Measurements from ENCODE around the gene COL26A1. TPM values are rescaled to one million over a fixed set of nuclear protein-coding genes. Genes with fewer than 3 reads are reported as not detected.

COL26A1 gene
- total RNA-seq, 2 donors from 2014 or later: 3.8 to 10.3 TPM

GRCh38 chr7:101377189-101377736, 14.6 kb downstream of the COL26A1 start:
- Histone ChIP-seq H3K27ac (no peak overlapping the region), H3K36me3 (no peaks in the 10 kb centered on the region), H3K9me3 (no peaks in the 10 kb centered on the region), H3K4me1 (replicated peaks) (no peaks in the 10 kb centered on the region), H3K4me3 (no peak overlapping the region), H3K27me3 (replicated peaks; ENCODE audit: insufficient read depth) (no peaks in the 10 kb centered on the region)
- DNase-seq (ENCODE audit: low spot score): no peak
- intact Hi-C loops (cut with DNase I): no loop called here
- 84% methylated on average over 4 of the region's 4 CpGs for WGBS
- no peak for TF ChIP-seq POLR2AphosphoS5 (IDR thresholded peaks at IDR 0.05)
- no peak for TF ChIP-seq POLR2A (IDR thresholded peaks at IDR 0.05)
- TF ChIP-seq, protein P1, sequence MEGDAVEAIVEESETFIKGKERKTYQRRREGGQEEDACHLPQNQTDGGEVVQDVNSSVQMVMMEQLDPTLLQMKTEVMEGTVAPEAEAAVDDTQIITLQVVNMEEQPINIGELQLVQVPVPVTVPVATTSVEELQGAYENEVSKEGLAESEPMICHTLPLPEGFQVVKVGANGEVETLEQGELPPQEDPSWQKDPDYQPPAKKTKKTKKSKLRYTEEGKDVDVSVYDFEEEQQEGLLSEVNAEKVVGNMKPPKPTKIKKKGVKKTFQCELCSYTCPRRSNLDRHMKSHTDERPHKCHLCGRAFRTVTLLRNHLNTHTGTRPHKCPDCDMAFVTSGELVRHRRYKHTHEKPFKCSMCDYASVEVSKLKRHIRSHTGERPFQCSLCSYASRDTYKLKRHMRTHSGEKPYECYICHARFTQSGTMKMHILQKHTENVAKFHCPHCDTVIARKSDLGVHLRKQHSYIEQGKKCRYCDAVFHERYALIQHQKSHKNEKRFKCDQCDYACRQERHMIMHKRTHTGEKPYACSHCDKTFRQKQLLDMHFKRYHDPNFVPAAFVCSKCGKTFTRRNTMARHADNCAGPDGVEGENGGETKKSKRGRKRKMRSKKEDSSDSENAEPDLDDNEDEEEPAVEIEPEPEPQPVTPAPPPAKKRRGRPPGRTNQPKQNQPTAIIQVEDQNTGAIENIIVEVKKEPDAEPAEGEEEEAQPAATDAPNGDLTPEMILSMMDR (IDR thresholded peaks at IDR 0.05): no peak

DNA sequence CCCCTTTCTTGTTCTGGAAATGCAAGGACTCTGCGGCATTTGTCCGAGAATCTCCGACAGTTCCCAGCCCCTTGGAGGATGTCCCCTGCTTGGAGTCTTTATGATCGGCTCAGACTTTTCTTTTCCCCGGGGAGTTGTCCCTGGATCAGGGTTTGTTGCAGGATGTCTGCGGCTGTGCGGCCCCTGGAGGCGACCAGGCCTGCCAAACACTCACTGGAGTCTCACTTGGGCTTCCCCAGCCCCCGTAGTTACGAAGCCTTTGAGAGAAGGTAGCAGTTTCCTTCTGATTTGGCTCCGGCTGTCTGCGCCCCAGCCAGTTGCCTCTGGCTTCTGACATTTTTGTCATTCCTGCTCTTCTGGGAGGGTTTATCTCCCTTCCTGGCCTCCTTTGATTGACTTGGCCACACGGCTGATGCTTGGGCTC, 16.1 kb downstream of the COL26A1 start:
- WGBS: 24% methylated on average over 13 of the region's 13 CpGs
- DNase-seq (ENCODE audit: low spot score): peak; percentile 17
- no peak overlapping the region for H3K27ac ChIP-seq
- intact Hi-C loops (cut with DNase I): no loop called here
- no peaks in the 10 kb centered on the region for H3K9me3 ChIP-seq
- H3K27me3 ChIP-seq (replicated peaks; ENCODE audit: insufficient read depth): no peaks in the 10 kb centered on the region
- H3K4me3 ChIP-seq: no peak overlapping the region
- no peak for TF ChIP-seq POLR2A (IDR thresholded peaks at IDR 0.05)
- TF ChIP-seq POLR2AphosphoS5 (IDR thresholded peaks at IDR 0.05): peak; percentile 11
- H3K36me3 ChIP-seq: no peaks in the 10 kb centered on the region
- no peaks in the 10 kb centered on the region for H3K4me1 ChIP-seq (replicated peaks)

GRCh38 chr7:101379302-101379701, 16.6 kb downstream of the COL26A1 start:
- 92% methylated on average over 4 of the region's 4 CpGs for WGBS

GRCh38 chr7:101381549-101382111, 19.0 kb downstream of the COL26A1 start:
- intact Hi-C loops (cut with DNase I): no loop called here
- Histone ChIP-seq H3K27ac (peak overlapping the region in 1 of 2 donors; percentile 69), H3K9me3 (no peaks in the 10 kb centered on the region), H3K36me3 (no peaks in the 10 kb centered on the region), H3K4me3 (no peak overlapping the region), H3K27me3 (replicated peaks; ENCODE audit: insufficient read depth) (no peaks in the 10 kb centered on the region), H3K4me1 (replicated peaks) (no peaks in the 10 kb centered on the region)
- WGBS: 57% methylated on average over 5 of the region's 5 CpGs
- TF ChIP-seq POLR2A (IDR thresholded peaks at IDR 0.05): no peak
- TF ChIP-seq, protein P1 (IDR thresholded peaks at IDR 0.05): no peak
- TF ChIP-seq POLR2AphosphoS5 (IDR thresholded peaks at IDR 0.05): no peak
- no peak for DNase-seq (ENCODE audit: low spot score)

More at GRCh38 chr7:101379302-101379701, 16.6 kb downstream of the COL26A1 start:
- Histone ChIP-seq H3K4me1 (replicated peaks) (no peaks in the 10 kb centered on the region), H3K36me3 (no peaks in the 10 kb centered on the region), H3K9me3 (no peaks in the 10 kb centered on the region), H3K27ac (no peak overlapping the region), H3K4me3 (no peak overlapping the region), H3K27me3 (replicated peaks; ENCODE audit: insufficient read depth) (no peaks in the 10 kb centered on the region)
- TF ChIP-seq POLR2AphosphoS5 (IDR thresholded peaks at IDR 0.05) (no peak), POLR2A (IDR thresholded peaks at IDR 0.05) (no peak)
- TF ChIP-seq, protein P1 (IDR thresholded peaks at IDR 0.05): no peak
- intact Hi-C loops (cut with DNase I): no loop called here
- no peak for DNase-seq (ENCODE audit: low spot score)

DNA sequence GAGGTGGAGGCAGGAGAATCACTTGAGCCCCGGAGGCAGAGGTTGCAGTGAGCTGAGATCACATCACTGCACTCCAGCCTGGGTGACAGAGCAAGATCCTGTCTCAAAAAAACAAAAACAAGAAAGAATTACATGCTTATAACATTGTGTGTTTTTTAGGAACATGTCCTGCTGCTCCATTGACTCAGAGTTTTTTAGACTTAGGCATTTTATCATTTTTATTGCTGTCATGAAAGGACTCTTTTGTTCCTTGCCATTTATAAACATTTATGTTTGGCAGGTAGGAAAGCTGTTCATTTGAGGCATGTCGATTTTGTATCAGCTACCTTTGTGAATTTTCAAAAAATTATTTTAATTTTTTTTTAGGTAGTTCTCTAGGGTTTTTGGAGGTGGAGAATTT, 20.3 kb downstream of the COL26A1 start:
- no peaks in the 10 kb centered on the region for H3K36me3 ChIP-seq
- intact Hi-C loops (cut with DNase I): no loop called here
- H3K27me3 ChIP-seq (replicated peaks; ENCODE audit: insufficient read depth): no peaks in the 10 kb centered on the region
- peak overlapping the region in 1 of 2 donors; percentile 69 for H3K27ac ChIP-seq
- 7% methylated on average over 2 of the region's 2 CpGs for WGBS
- TF ChIP-seq POLR2AphosphoS5 (IDR thresholded peaks at IDR 0.05): peak; percentile 92
- TF ChIP-seq, protein P1 (IDR thresholded peaks at IDR 0.05): no peak
- no peak overlapping the region for H3K4me3 ChIP-seq
- no peaks in the 10 kb centered on the region for H3K9me3 ChIP-seq
- H3K4me1 ChIP-seq (replicated peaks): no peaks in the 10 kb centered on the region
- peak; percentile 25 for DNase-seq (ENCODE audit: low spot score)
